ENCODE measurements around the gene RASGRF1. TPM values are rescaled to one million over a fixed set of nuclear protein-coding genes. Genes with fewer than 3 reads are reported as not detected.
A peak's percentile ranks its signal among the peaks of the same experiment; 100 is the strongest.

Gene RASGRF1
- total RNA-seq, 1 donor from 2014 or later, result 0.48 TPM

DNA sequence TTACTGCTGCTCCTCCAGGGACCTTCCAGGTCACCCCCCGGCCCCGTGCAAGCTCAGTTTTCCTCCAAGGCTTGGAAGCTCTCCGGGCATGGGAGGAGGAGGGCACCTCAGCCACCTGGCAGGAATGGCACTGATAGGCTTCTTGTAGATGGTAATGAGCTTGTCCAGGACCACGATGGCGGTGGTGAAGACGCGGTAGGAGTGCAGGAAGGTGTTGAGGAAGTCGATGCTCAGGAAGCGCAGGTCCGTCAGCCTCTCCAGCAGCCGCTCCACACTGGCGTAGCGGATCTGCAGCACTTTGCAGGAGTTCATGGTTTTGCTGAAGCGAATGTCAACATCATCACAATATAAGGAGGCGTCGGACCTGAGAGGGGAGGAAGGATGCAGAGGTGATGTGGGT, 84.5 kb downstream of the RASGRF1 start:
- Mint-ChIP-seq H3K27ac (ENCODE audit: unreplicated experiment) (no peak overlapping the region), H3K4me3 (ENCODE audit: unreplicated experiment) (no peak overlapping the region), H3K4me1 (ENCODE audit: unreplicated experiment) (peaks cover 25% of the 10 kb centered on the region), H3K36me3 (ENCODE audit: unreplicated experiment) (no peaks in the 10 kb centered on the region), H3K27me3 (ENCODE audit: unreplicated experiment) (no peaks in the 10 kb centered on the region), H3K9me3 (ENCODE audit: unreplicated experiment) (no peaks in the 10 kb centered on the region)
- no peak for DNase-seq (ENCODE audit: extremely low spot score, unreplicated experiment)
- TF ChIP-seq, protein P1, sequence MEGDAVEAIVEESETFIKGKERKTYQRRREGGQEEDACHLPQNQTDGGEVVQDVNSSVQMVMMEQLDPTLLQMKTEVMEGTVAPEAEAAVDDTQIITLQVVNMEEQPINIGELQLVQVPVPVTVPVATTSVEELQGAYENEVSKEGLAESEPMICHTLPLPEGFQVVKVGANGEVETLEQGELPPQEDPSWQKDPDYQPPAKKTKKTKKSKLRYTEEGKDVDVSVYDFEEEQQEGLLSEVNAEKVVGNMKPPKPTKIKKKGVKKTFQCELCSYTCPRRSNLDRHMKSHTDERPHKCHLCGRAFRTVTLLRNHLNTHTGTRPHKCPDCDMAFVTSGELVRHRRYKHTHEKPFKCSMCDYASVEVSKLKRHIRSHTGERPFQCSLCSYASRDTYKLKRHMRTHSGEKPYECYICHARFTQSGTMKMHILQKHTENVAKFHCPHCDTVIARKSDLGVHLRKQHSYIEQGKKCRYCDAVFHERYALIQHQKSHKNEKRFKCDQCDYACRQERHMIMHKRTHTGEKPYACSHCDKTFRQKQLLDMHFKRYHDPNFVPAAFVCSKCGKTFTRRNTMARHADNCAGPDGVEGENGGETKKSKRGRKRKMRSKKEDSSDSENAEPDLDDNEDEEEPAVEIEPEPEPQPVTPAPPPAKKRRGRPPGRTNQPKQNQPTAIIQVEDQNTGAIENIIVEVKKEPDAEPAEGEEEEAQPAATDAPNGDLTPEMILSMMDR (IDR thresholded peaks at IDR 0.05), result no peak

DNA sequence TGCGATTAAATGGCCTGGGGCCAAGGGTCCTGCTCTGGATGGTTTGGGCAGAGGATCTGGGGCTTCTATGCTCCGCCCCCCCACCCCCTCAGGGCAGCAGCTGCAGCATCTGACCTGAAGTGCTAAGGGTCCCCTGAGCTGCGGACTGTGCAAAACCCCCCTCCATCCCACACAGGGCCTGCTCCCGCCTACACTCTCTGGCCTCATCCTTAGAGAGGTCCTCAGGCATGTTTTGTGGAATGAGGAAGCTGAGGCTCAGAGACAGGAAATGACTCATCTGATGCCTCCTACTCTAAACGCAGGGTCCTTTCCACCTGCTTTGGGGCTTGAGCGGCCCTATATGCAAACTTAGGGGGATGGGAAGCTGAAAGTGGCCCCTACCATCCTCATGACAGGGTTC, 86.2 kb downstream of the RASGRF1 start:
- Mint-ChIP-seq H3K4me3 (ENCODE audit: unreplicated experiment) (no peak overlapping the region), H3K27ac (ENCODE audit: unreplicated experiment) (peak overlapping the region; percentile 31), H3K9me3 (ENCODE audit: unreplicated experiment) (no peaks in the 10 kb centered on the region), H3K27me3 (ENCODE audit: unreplicated experiment) (no peaks in the 10 kb centered on the region), H3K36me3 (ENCODE audit: unreplicated experiment) (no peaks in the 10 kb centered on the region), H3K4me1 (ENCODE audit: unreplicated experiment) (peaks cover 25% of the 10 kb centered on the region)
- TF ChIP-seq, protein P1 (IDR thresholded peaks at IDR 0.05), result no peak
- DNase-seq (ENCODE audit: extremely low spot score, unreplicated experiment), result no peak

DNA sequence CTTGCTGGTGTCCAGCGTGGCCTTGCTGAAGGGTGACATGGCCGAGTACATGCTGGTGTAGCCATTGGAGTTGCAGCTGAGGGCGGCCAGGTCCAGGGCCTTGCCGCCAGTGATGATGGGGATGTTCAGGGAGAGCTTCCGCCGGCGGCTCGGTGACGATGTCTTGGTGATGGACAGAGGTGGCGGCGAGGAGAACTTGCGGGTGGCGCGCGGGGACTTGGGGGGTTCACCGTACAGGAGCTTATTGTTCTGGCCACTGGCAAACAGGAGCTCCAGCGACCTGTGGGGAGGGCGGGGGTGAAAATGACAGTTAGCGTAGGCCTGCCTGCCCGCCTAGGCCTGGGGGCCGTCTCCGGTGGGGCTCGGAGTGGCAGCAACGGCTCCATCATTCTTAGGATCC, 86.7 kb downstream of the RASGRF1 start:
- Mint-ChIP-seq H3K4me1 (ENCODE audit: unreplicated experiment) (peaks cover 25% of the 10 kb centered on the region), H3K27ac (ENCODE audit: unreplicated experiment) (peak overlapping the region; percentile 31), H3K36me3 (ENCODE audit: unreplicated experiment) (no peaks in the 10 kb centered on the region), H3K4me3 (ENCODE audit: unreplicated experiment) (no peak overlapping the region), H3K9me3 (ENCODE audit: unreplicated experiment) (no peaks in the 10 kb centered on the region), H3K27me3 (ENCODE audit: unreplicated experiment) (peaks cover 3% of the 10 kb centered on the region)
- TF ChIP-seq, protein P1 (IDR thresholded peaks at IDR 0.05), result no peak
- no peak for DNase-seq (ENCODE audit: extremely low spot score, unreplicated experiment)

DNA sequence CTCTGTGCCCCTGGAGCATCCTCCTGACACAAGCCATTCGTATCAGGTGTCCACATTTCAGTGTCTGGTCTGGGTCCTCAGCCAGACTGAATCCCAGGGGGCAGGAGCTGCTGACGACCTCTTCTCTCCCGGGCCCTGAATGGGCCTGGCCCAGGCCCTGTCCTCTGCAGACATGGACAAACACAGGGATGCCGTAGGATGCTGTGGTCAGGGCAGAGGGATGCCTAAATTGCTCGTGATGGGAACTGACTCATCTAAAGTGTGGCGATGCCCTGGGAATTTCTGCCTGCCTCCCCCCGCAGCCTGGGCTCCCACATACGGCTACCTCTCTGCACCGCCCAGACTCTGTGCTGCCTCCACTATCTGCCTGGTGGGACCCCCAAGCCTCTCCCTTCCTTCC, 87.3 kb downstream of the RASGRF1 start:
- TF ChIP-seq, protein P1 (IDR thresholded peaks at IDR 0.05), result no peak
- peak overlapping the region; percentile 31 for H3K27ac Mint-ChIP-seq (ENCODE audit: unreplicated experiment)

DNA sequence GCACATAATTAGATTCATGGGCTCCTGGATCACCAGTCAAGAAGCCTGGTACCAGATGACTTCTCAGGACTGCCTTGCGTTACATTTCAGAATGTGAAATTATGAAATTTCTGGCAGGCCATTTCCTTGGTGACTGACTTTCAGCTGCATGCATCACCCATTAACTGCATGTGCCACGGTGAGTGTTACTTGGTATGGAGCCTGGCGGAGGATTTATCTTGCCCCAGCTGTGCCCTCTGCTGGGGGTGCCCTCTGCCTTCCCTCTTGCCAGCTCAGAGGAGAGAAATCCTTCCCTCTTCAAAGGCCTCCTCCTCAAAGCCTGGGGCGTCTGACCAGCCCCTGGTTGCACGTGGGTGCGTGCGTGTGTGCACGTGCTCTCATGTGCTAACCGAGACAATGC, 88.0 kb downstream of the RASGRF1 start:
- H3K27me3 Mint-ChIP-seq (ENCODE audit: unreplicated experiment), result peaks cover 3% of the 10 kb centered on the region
- no peaks in the 10 kb centered on the region for H3K9me3 Mint-ChIP-seq (ENCODE audit: unreplicated experiment)
- DNase-seq (ENCODE audit: extremely low spot score, unreplicated experiment), result no peak
- H3K4me3 Mint-ChIP-seq (ENCODE audit: unreplicated experiment), result no peak overlapping the region
- no peaks in the 10 kb centered on the region for H3K36me3 Mint-ChIP-seq (ENCODE audit: unreplicated experiment)
- TF ChIP-seq, protein P1 (IDR thresholded peaks at IDR 0.05), result peak; percentile 11
- peaks cover 25% of the 10 kb centered on the region for H3K4me1 Mint-ChIP-seq (ENCODE audit: unreplicated experiment)
- H3K27ac Mint-ChIP-seq (ENCODE audit: unreplicated experiment), result no peak overlapping the region

More for the DNA sequence above, 87.3 kb downstream of the RASGRF1 start:
- no peaks in the 10 kb centered on the region for H3K9me3 Mint-ChIP-seq (ENCODE audit: unreplicated experiment)
- DNase-seq (ENCODE audit: extremely low spot score, unreplicated experiment), result no peak
- H3K27me3 Mint-ChIP-seq (ENCODE audit: unreplicated experiment), result peaks cover 3% of the 10 kb centered on the region
- no peaks in the 10 kb centered on the region for H3K36me3 Mint-ChIP-seq (ENCODE audit: unreplicated experiment)
- H3K4me1 Mint-ChIP-seq (ENCODE audit: unreplicated experiment), result peaks cover 25% of the 10 kb centered on the region
- H3K4me3 Mint-ChIP-seq (ENCODE audit: unreplicated experiment), result no peak overlapping the region
